GM12892 (cell line): ENCODE measurements around the gene ZC3H14.

Source experiments
- DNase-seq: peaks from one replicate; pipeline ENCODE4 v3.0.0; 2011; ENCODE audit not compliant: insufficient read length
- FAIRE-seq: peaks from 2 replicates; lab custom pipeline; 2011; peaks lifted over from hg19 to GRCh38; lab: Jason Lieb, UNC
- POLR2A ChIP-seq: IDR thresholded peaks from 2 replicates; pipeline ENCODE4 v1.6.1; 2011; ENCODE audit warnings: low read depth, low read length, control low read depth
- POLR2AphosphoS5 ChIP-seq: IDR thresholded peaks from 2 replicates; pipeline ENCODE4 v1.6.1; 2011; ENCODE audit warnings: low read depth, low read length, control low read depth
- TAF1 ChIP-seq: IDR thresholded peaks from 2 replicates; pipeline ENCODE4 v1.6.1; 2011; ENCODE audit warnings: low read depth, mild to moderate bottlenecking, control low read depth, low read length, borderline replicate concordance

The ZC3H14 gene

GRCh38 chr14:88554457-88555286, 8.2 kb upstream of the ZC3H14 start, which contains the start of gene PTPN21:
Gene PTPN21, minus strand, starts transcription at chr14:88555007. Its CDS starts 4,590 bp downstream, at chr14:88550417.
- TF ChIP-seq POLR2A (no peak), POLR2AphosphoS5 (no peak), TAF1 (no peak)
- DNase-seq = peak; percentile 37
- no peak for FAIRE-seq

GRCh38 chr14:88556581-88556980, 6.3 kb upstream of the ZC3H14 start:
- DNase-seq = no peak
- FAIRE-seq = no peak
- TF ChIP-seq POLR2AphosphoS5 (no peak), POLR2A (no peak), TAF1 (no peak)

- DNase-seq (no peak), FAIRE-seq (no peak)
- TF ChIP-seq TAF1 (no peak), POLR2AphosphoS5 (no peak), POLR2A (no peak)
Measured at GRCh38 chr14:88559852-88560251, 3.0 kb upstream of the ZC3H14 start.

- no peak for TF ChIP-seq POLR2A
- no peak for TF ChIP-seq POLR2AphosphoS5
- TF ChIP-seq TAF1 = no peak
- DNase-seq = no peak
- no peak for FAIRE-seq
Measured at GRCh38 chr14:88562532-88562830, 356 bp upstream of the ZC3H14 start.

GRCh38 chr14:88563845-88564244, 1.0 kb downstream of the ZC3H14 start:
- no peak for DNase-seq
- TF ChIP-seq POLR2A (no peak), POLR2AphosphoS5 (no peak), TAF1 (no peak)
- no peak for FAIRE-seq

- no peak for FAIRE-seq
- TF ChIP-seq POLR2A (no peak), TAF1 (no peak), POLR2AphosphoS5 (no peak)
- no peak for DNase-seq
Measured at GRCh38 chr14:88565427-88565826, 2.6 kb downstream of the ZC3H14 start.

- FAIRE-seq (no peak), DNase-seq (no peak)
- TF ChIP-seq TAF1 (no peak), POLR2AphosphoS5 (no peak), POLR2A (no peak)
Measured at GRCh38 chr14:88568196-88568595, 5.4 kb downstream of the ZC3H14 start.

- DNase-seq = no peak
- TF ChIP-seq POLR2A (no peak), TAF1 (no peak), POLR2AphosphoS5 (no peak)
- no peak for FAIRE-seq
Measured at GRCh38 chr14:88572117-88572516, 9.3 kb downstream of the ZC3H14 start.

- TF ChIP-seq POLR2AphosphoS5 (no peak), TAF1 (no peak), POLR2A (no peak)
- FAIRE-seq = no peak
- DNase-seq = no peak
Measured at GRCh38 chr14:88576222-88576621, 13.4 kb downstream of the ZC3H14 start.

GRCh38 chr14:88584451-88584850, 21.6 kb downstream of the ZC3H14 start:
- FAIRE-seq (no peak), DNase-seq (no peak)
- no peak for TF ChIP-seq TAF1

- no peak for FAIRE-seq
- TF ChIP-seq TAF1 (no peak), POLR2AphosphoS5 (no peak), POLR2A (no peak)
- no peak for DNase-seq
Measured at GRCh38 chr14:88588081-88588480, 25.2 kb downstream of the ZC3H14 start.

- DNase-seq (no peak), FAIRE-seq (no peak)
- TF ChIP-seq TAF1 (no peak), POLR2A (no peak), POLR2AphosphoS5 (no peak)
Measured at GRCh38 chr14:88590173-88590572, 27.3 kb downstream of the ZC3H14 start.
